ENCODE data around the gene CSRNP3.
A peak's percentile ranks its signal among the peaks of the same experiment; 100 is the strongest.

The CSRNP3 gene

DNA sequence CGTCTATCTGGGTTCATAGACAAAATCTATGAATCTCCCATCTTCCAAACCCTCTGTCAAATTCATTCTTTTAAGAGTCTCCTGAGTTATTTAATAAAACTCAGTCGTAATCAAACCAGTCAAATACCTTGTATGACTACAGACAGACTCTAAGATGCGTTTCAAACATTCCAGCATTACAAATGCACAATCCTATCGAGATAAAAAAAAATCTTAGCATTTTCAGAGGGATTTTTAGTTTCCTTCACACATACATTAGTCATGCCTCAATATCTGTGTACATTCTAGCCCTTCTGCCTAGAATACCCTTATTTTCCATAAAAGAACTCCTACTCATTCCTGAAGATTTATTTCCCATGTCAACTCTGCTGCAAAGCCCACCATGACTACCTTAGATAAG lies 96.5 kb downstream of the CSRNP3 start:
- Histone ChIP-seq H3K36me3 (ENCODE audit: insufficient read depth, low read length) (no peaks in the 10 kb centered on the region), H3K27ac (ENCODE audit: low read depth, low read length) (no peak overlapping the region), H3K4me1 (ENCODE audit: control insufficient read depth, insufficient read depth, low read length, unreplicated experiment) (no peaks in the 10 kb centered on the region), H3K27me3 (ENCODE audit: insufficient read depth, low read length) (no peaks in the 10 kb centered on the region), H3K79me2 (ENCODE audit: control insufficient read depth, insufficient read depth, low read length, unreplicated experiment) (no peaks in the 10 kb centered on the region), H2AFZ (ENCODE audit: low read length, unreplicated experiment) (no peak overlapping the region), H3K4me3 (ENCODE audit: low read depth, low read length) (no peak overlapping the region)

DNA sequence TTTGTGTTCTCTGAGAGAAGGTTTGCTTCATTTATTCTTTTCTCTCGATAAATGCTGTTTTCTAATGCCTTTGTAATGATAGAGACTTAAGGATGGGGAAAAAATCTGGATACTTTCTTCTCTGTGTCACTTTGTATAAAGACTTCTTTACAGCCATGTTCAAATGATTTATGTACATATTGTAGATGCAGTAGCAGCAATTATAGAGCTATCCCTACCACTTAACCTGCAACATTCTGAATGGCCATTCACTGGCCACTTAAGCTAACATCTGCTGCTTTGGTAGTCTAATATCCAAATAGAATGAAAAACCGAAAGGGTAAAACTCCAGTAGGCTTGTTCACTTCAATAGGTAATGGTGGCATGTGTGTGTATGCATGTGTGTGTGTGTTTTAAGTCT lies 97.8 kb downstream of the CSRNP3 start:
- Histone ChIP-seq H3K4me3 (ENCODE audit: low read depth, low read length) (no peak overlapping the region), H2AFZ (ENCODE audit: low read length, unreplicated experiment) (no peak overlapping the region), H3K79me2 (ENCODE audit: control insufficient read depth, insufficient read depth, low read length, unreplicated experiment) (no peaks in the 10 kb centered on the region), H3K4me1 (ENCODE audit: control insufficient read depth, insufficient read depth, low read length, unreplicated experiment) (no peaks in the 10 kb centered on the region), H3K36me3 (ENCODE audit: insufficient read depth, low read length) (no peaks in the 10 kb centered on the region), H3K27me3 (ENCODE audit: insufficient read depth, low read length) (no peaks in the 10 kb centered on the region), H3K27ac (ENCODE audit: low read depth, low read length) (no peak overlapping the region)

DNA sequence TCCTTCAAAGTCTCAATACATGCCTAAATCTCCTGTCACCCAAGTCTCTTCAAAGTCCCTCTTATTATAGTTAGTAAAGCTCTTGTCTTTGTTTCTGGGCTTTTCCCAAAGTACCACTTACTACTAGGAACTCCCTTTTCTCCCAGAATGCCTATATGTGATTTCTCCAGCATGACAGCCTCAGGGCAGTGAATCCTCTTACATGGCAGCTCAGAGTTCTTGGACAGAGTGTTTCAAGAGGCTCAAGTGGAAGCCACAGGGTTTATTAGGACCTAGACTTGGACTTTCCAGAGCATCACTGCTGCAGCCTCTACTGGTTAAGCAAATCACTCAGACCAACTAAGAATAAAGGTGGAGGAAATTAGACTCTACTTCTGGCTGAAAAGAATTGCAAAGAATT lies 98.9 kb downstream of the CSRNP3 start:
- no peak overlapping the region for H3K27ac ChIP-seq (ENCODE audit: low read depth, low read length)
- no peaks in the 10 kb centered on the region for H3K79me2 ChIP-seq (ENCODE audit: control insufficient read depth, insufficient read depth, low read length, unreplicated experiment)
- H3K27me3 ChIP-seq (ENCODE audit: insufficient read depth, low read length) = no peaks in the 10 kb centered on the region
- H2AFZ ChIP-seq (ENCODE audit: low read length, unreplicated experiment) = no peak overlapping the region
- H3K4me1 ChIP-seq (ENCODE audit: control insufficient read depth, insufficient read depth, low read length, unreplicated experiment) = no peaks in the 10 kb centered on the region
- H3K36me3 ChIP-seq (ENCODE audit: insufficient read depth, low read length) = no peaks in the 10 kb centered on the region
- H3K4me3 ChIP-seq (ENCODE audit: low read depth, low read length) = no peak overlapping the region

DNA sequence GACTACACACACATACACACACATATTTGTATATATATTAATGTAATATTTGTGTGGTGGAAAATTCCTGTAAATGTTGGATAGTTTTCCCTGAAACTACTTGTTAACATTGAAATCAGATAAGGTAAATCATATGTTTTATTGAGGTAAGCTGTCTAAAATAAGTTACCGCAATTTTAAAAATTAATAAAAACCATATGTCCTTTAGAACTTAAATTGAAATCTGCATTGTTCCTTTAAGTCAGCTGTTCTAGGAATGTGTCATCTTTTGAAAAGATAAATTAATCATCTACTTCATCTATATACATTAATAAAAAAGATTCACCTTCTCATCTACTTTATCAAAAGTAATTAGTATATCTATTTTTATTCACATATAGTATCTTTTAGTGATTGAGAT lies 102.0 kb downstream of the CSRNP3 start:
- H3K4me3 ChIP-seq (ENCODE audit: low read depth, low read length) = no peak overlapping the region
- no peaks in the 10 kb centered on the region for H3K36me3 ChIP-seq (ENCODE audit: insufficient read depth, low read length)
- no peaks in the 10 kb centered on the region for H3K4me1 ChIP-seq (ENCODE audit: control insufficient read depth, insufficient read depth, low read length, unreplicated experiment)
- no peak overlapping the region for H3K27ac ChIP-seq (ENCODE audit: low read depth, low read length)
- no peaks in the 10 kb centered on the region for H3K79me2 ChIP-seq (ENCODE audit: control insufficient read depth, insufficient read depth, low read length, unreplicated experiment)
- H3K27me3 ChIP-seq (ENCODE audit: insufficient read depth, low read length) = no peaks in the 10 kb centered on the region
- no peak overlapping the region for H2AFZ ChIP-seq (ENCODE audit: low read length, unreplicated experiment)

DNA sequence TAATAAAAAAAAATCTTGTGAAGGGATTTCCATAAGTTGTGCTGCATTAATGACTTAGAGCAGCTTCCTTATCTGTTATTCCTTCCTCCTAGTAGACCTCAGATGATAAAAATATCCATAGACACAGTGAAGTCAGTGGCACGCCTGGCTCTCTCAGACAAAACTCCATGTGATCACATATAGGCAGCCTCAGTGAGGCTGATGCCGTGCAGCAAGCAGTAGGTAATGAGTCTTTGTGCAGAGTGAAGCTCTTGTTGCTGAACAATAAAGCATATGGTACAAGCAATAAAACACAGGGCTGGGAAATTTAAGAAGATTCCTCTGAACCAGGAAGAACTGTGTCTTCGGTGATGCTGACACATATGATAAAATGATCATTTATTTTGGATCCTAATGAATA lies 102.7 kb downstream of the CSRNP3 start:
- H2AFZ ChIP-seq (ENCODE audit: low read length, unreplicated experiment) = no peak overlapping the region
- no peaks in the 10 kb centered on the region for H3K27me3 ChIP-seq (ENCODE audit: insufficient read depth, low read length)
- H3K36me3 ChIP-seq (ENCODE audit: insufficient read depth, low read length) = no peaks in the 10 kb centered on the region
- H3K79me2 ChIP-seq (ENCODE audit: control insufficient read depth, insufficient read depth, low read length, unreplicated experiment) = no peaks in the 10 kb centered on the region
- H3K4me1 ChIP-seq (ENCODE audit: control insufficient read depth, insufficient read depth, low read length, unreplicated experiment) = no peaks in the 10 kb centered on the region
- H3K4me3 ChIP-seq (ENCODE audit: low read depth, low read length) = no peak overlapping the region
- H3K27ac ChIP-seq (ENCODE audit: low read depth, low read length) = no peak overlapping the region

DNA sequence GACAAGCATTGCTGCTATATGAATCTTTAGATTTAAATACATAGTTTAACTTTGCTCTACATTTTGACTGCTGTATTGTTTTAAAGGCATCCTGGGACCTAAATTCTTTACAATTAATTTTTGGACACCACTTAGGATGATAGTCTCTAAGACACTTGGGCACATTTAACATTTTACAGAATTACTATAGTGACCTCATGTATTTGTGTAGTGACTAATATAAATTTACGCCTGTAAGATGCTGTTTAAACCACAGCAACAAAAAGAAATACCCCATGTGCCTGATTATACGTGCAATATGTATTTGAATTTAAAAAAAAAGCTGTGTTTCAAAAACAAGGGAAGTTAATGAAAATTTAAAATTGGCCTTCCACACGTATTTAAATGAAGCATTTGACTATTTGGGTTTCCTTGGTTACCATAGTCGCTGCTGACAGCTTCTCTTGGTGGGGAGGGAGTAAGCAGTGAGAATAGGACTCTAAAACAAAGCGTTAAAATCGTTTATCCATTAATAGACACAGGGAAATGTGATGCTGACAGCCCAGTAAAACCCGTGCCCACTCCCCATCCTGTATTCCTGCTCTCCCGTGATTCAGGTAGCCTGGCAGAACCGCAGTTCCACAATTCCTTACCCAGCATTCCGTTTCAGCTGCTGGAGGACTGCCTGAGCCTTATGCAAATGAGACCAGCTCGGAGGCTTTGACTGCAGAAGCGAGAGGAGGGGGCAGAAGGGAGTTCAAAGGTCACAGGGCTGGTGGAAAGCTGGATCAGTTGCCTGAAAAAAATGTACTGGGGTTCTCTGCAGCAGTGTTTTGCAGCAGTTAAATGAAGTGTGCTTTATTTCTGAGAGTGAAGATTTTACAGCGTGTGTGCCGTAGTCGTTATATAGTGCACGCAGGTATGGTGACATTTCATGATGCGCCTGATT lies 104.3 kb downstream of the CSRNP3 start:
- Histone ChIP-seq H3K4me1 (ENCODE audit: control insufficient read depth, insufficient read depth, low read length, unreplicated experiment) (no peaks in the 10 kb centered on the region), H3K79me2 (ENCODE audit: control insufficient read depth, insufficient read depth, low read length, unreplicated experiment) (no peaks in the 10 kb centered on the region), H2AFZ (ENCODE audit: low read length, unreplicated experiment) (peak overlapping the region; percentile 49), H3K27me3 (ENCODE audit: insufficient read depth, low read length) (no peaks in the 10 kb centered on the region), H3K4me3 (ENCODE audit: low read depth, low read length) (peak overlapping the region; percentile 52), H3K36me3 (ENCODE audit: insufficient read depth, low read length) (no peaks in the 10 kb centered on the region), H3K27ac (ENCODE audit: low read depth, low read length) (no peak overlapping the region)

DNA sequence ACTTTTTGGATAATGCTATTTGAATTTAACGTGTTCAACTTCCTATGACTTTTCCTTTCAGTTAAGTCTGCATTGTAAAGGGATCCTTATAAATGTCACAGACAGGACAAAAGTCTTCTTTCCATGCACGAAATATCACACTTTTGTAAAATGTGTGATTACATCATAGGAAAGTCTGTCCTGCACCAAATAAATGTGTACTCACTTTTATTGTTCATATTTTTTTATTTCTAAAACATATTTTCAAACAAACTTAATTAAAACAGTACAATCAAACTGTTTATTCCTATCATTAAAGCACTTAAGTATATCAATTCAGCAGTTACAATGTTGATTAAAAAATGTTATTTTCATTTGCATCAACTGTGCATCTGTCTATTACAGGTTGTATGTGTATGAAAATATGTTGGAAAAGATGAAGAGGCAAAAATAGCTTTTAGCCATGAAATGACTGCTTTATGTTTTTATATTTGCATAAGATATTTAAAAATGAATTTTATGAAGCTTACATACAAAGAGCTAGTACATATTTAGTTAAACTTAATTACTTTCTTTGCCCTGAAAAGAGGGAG lies 105.6 kb downstream of the CSRNP3 start:
- Histone ChIP-seq H3K4me3 (ENCODE audit: low read depth, low read length) (no peak overlapping the region), H3K27ac (ENCODE audit: low read depth, low read length) (no peak overlapping the region), H3K79me2 (ENCODE audit: control insufficient read depth, insufficient read depth, low read length, unreplicated experiment) (no peaks in the 10 kb centered on the region), H3K27me3 (ENCODE audit: insufficient read depth, low read length) (no peaks in the 10 kb centered on the region), H2AFZ (ENCODE audit: low read length, unreplicated experiment) (no peak overlapping the region), H3K4me1 (ENCODE audit: control insufficient read depth, insufficient read depth, low read length, unreplicated experiment) (no peaks in the 10 kb centered on the region), H3K36me3 (ENCODE audit: insufficient read depth, low read length) (no peaks in the 10 kb centered on the region)

DNA sequence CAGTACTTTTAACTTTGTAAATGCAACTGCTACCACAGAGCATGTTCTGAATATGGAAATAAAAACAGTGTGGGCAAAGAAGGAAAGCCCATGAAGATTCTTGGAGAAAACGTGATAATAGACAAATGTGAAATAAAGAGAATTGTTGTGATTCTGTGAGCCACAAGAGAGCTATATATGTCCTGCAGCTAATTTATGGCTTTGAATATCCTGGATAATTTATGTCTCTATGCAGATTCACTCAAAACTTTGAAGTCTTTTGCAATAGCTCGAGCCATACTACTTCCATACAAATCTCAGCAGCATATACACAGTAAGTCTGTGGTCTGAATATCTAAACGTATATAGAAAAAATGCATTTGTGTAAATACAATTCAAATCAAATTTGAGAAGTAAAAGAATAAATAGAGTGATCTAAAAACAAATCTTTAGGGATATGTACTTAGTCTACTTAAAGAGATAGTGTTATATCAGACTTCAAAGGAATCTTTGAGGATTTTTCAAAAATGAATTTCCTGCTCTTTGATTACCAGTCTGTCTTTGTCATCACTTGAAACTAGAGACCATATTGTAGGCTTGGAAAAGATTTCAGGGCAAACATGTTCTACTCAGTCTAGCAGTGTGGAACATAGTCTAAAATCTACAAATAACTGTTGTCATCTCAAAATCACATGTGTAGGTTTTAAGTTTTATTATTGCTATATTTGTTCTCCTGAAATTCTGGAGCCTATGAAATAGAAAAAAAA lies 107.1 kb downstream of the CSRNP3 start:
- Histone ChIP-seq H3K4me3 (ENCODE audit: low read depth, low read length) (no peak overlapping the region), H2AFZ (ENCODE audit: low read length, unreplicated experiment) (no peak overlapping the region), H3K36me3 (ENCODE audit: insufficient read depth, low read length) (no peaks in the 10 kb centered on the region), H3K4me1 (ENCODE audit: control insufficient read depth, insufficient read depth, low read length, unreplicated experiment) (no peaks in the 10 kb centered on the region), H3K79me2 (ENCODE audit: control insufficient read depth, insufficient read depth, low read length, unreplicated experiment) (no peaks in the 10 kb centered on the region), H3K27ac (ENCODE audit: low read depth, low read length) (no peak overlapping the region), H3K27me3 (ENCODE audit: insufficient read depth, low read length) (no peaks in the 10 kb centered on the region)

DNA sequence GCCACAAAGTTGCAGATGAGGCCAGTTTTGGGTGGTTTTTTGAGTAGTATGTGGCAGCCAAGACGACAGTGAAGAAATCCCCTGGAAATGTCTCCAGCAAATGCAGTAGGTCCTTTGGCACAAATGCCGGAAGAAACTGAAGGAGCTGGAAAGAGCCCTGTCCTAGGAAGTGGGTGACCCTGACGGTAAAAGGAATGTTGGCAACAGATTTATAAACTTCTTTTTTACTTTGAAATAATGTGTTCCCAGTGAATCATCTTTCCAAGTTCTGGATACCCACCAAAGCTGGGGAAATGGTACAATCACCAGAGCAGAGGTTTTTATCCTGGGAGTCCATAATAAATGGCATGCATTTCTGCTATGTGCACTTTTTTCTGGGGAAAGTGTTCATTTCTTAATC lies 112.9 kb downstream of the CSRNP3 start:
- Histone ChIP-seq H3K4me1 (ENCODE audit: control insufficient read depth, insufficient read depth, low read length, unreplicated experiment) (peaks cover 5% of the 10 kb centered on the region), H3K36me3 (ENCODE audit: insufficient read depth, low read length) (no peaks in the 10 kb centered on the region), H3K4me3 (ENCODE audit: low read depth, low read length) (no peak overlapping the region), H3K79me2 (ENCODE audit: control insufficient read depth, insufficient read depth, low read length, unreplicated experiment) (no peaks in the 10 kb centered on the region), H2AFZ (ENCODE audit: low read length, unreplicated experiment) (no peak overlapping the region), H3K27ac (ENCODE audit: low read depth, low read length) (no peak overlapping the region), H3K27me3 (ENCODE audit: insufficient read depth, low read length) (no peaks in the 10 kb centered on the region)

DNA sequence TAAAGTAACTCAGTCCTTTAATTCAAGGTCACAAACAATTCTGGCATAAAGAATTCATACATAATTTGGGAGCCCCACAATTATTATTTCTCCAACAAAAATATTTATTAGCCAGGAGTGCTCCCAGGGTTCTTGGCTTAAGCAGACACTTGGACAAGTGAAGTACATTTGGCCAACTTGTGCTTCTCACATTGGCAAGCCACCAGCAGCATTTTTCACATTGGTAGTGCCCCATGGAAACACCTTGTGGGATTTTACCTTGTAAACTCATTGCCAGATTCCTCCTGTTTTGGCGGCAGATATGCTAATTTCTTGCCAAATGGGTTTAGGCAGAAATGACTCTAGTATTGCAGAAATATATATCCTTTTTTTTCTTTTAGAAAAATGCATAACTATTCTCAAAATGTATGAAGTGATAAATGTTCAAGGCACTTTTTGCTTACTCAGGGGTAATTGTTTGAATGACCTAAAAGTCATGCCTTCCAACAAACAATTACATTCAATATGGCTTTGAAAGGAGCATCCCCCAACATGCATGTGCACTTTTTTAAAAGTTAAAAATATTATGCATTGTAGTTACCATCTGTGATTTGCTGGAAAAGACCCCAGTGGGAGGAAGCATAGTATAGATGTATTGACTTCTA lies 113.5 kb downstream of the CSRNP3 start:
- no peaks in the 10 kb centered on the region for H3K36me3 ChIP-seq (ENCODE audit: insufficient read depth, low read length)
- no peak overlapping the region for H3K27ac ChIP-seq (ENCODE audit: low read depth, low read length)
- no peak overlapping the region for H3K4me3 ChIP-seq (ENCODE audit: low read depth, low read length)
- H3K79me2 ChIP-seq (ENCODE audit: control insufficient read depth, insufficient read depth, low read length, unreplicated experiment) = no peaks in the 10 kb centered on the region
- no peak overlapping the region for H2AFZ ChIP-seq (ENCODE audit: low read length, unreplicated experiment)
- peaks cover 5% of the 10 kb centered on the region for H3K4me1 ChIP-seq (ENCODE audit: control insufficient read depth, insufficient read depth, low read length, unreplicated experiment)
- no peaks in the 10 kb centered on the region for H3K27me3 ChIP-seq (ENCODE audit: insufficient read depth, low read length)
